MM.1S (cell line): ENCODE measurements around the gene RAB11A.

ENCODE experiments used
- EZH2 ChIP-seq: fragments of 300-600 bp; sonication (generic); optimal IDR thresholded peaks from 2 replicates; pipeline ENCODE3; 2017; ENCODE audit warnings: low read depth, mild to moderate bottlenecking, antibody characterized with exemption, low read length, mixed read lengths
- TF ChIP-seq, protein P1 (sequence below): fragments of 300-600 bp; sonication (generic); IDR thresholded peaks from 2 replicates; pipeline ENCODE4 v1.5.1; 2016; ENCODE audit warnings: antibody characterized with exemption, low read length, mixed read lengths

DNA sequence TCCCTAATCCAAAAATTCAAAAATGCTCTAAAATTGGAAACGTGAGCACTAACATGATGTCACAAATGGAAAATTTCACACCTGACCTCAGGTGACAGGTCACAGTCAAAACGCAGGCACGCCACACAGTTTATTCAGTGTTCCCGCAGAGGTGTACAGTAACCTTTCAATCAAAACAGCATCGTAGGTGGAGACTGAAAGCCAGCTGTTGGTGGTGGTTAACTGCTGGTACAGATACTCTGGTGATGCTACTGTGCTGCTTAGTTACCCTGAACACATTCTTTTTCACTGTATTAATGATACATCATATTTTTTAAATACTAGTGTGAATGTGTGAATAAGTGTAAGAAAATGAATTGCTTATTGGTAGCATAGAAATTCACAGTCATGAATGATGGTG, 23.8 kb downstream of the RAB11A start:
- TF ChIP-seq, protein P1, sequence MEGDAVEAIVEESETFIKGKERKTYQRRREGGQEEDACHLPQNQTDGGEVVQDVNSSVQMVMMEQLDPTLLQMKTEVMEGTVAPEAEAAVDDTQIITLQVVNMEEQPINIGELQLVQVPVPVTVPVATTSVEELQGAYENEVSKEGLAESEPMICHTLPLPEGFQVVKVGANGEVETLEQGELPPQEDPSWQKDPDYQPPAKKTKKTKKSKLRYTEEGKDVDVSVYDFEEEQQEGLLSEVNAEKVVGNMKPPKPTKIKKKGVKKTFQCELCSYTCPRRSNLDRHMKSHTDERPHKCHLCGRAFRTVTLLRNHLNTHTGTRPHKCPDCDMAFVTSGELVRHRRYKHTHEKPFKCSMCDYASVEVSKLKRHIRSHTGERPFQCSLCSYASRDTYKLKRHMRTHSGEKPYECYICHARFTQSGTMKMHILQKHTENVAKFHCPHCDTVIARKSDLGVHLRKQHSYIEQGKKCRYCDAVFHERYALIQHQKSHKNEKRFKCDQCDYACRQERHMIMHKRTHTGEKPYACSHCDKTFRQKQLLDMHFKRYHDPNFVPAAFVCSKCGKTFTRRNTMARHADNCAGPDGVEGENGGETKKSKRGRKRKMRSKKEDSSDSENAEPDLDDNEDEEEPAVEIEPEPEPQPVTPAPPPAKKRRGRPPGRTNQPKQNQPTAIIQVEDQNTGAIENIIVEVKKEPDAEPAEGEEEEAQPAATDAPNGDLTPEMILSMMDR = no peak
- TF ChIP-seq EZH2 = no peak
